Measurements from ENCODE around the gene MIB2. TPM values are rescaled to one million over a fixed set of nuclear protein-coding genes. Genes with fewer than 3 reads are reported as not detected.
"Not testable (repeated sequence)": the region's sequence is repeated elsewhere in the genome, so short reads cannot be mapped to it uniquely, and the experiment has no call there.

The MIB2 gene
- total RNA-seq = 56.8 and 81.2 TPM in 2 replicates

DNA sequence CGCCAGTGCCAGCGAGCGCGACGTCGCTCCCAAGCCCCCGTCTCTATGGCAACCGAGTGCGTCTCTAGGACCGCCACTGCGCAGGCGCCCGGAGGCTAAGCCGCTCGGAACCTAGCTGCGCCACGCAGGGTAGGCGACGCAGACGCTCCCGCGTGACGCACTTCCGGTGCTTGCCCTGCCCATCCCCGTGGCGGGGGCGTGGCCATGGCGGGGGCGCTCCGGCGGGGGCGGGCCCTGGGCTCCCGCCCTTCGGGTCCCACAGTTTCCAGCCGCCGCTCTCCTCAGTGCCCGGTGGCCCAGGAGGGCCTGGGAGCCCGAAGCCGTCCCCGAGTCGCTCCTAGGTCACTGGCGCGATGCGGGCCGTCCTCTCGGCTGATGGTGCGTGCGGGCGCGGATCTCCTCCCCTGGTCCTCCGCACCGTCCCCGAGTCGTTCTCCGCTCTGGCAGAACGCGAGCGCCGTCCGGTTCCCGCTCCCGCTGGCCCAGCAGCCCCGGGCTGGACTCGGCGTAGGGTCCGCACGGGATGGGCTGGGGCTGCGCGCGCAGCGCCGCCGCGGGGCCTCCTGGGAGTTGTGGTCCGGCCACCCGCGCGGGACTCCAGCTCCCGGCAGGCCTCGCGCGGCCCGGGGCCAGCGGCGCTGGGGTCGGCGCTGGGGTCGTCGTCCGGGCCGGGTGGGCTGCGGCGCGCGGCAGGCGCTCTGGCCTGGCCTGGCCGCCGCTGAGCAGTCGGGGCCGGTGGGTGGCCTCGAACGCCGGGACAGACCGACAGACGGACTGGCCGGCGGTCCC is at the start of gene MIB2:
TSS of gene MIB2 (plus strand) at position 245 of the 789 bp plus-strand sequence. CDS start 7,953 bp downstream, outside the sequence.
- DNase-seq (ENCODE audit: extremely low read depth, low read depth, low spot score) = peak; percentile 58

DNA sequence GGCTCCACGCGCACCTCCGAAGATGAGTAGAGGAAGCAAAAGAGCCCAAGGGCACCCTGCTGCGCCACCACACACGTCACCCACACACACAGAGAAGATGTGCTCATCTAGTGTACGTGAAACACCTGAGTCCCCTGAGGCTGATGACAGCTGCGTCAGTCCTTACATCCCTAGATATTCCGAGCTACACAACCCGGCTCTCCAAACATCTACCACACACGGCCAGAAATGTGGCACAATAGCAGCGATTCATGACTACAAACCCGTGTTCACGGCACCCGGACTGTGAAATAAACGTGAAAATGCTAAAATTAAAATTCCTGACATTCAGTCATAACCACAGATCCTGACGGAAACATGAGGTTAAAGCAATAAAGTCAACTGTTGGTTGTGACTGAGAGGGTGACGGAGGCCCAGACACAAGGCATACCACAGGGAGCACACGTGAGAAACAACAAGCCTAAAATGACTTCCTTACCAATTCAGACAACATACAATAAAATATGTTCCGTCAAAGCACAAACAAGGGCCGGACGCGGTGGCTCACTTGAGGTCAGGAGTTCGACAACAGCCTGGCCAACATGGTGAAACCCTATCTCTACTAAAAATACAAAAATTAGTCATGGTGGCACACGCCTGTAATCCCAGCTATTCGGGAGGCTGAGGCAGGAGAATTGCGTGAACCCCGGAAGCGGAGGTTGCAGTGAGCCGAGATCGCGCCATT is 48.0 kb upstream of the MIB2 start:
- no peak for DNase-seq (ENCODE audit: extremely low read depth, low read depth, low spot score)

GRCh38 chr1:1567891-1568291 is 47.4 kb upstream of the MIB2 start:
- DNase-seq (ENCODE audit: extremely low read depth, low read depth, low spot score) = no peak

DNA sequence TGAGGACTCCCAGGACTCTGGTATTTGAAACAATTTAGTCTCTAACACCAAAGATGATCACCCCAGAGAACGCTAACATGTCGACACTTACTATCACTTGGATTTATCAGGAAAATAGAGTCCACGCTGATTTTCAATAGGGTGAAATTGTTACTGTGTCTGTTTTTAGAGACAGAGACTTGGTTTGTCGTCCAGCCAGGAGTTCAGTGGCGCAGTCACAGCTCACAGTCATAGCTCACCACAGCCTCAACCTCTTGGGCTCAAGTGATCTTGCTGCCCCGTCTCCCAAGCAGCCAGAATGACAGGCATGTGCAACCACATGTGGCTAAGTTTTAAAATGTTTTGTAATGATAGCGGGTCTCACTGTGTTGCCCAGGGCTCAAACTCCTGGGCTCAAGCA is 46.0 kb upstream of the MIB2 start:
- DNase-seq (ENCODE audit: extremely low read depth, low read depth, low spot score) = no peak

DNA sequence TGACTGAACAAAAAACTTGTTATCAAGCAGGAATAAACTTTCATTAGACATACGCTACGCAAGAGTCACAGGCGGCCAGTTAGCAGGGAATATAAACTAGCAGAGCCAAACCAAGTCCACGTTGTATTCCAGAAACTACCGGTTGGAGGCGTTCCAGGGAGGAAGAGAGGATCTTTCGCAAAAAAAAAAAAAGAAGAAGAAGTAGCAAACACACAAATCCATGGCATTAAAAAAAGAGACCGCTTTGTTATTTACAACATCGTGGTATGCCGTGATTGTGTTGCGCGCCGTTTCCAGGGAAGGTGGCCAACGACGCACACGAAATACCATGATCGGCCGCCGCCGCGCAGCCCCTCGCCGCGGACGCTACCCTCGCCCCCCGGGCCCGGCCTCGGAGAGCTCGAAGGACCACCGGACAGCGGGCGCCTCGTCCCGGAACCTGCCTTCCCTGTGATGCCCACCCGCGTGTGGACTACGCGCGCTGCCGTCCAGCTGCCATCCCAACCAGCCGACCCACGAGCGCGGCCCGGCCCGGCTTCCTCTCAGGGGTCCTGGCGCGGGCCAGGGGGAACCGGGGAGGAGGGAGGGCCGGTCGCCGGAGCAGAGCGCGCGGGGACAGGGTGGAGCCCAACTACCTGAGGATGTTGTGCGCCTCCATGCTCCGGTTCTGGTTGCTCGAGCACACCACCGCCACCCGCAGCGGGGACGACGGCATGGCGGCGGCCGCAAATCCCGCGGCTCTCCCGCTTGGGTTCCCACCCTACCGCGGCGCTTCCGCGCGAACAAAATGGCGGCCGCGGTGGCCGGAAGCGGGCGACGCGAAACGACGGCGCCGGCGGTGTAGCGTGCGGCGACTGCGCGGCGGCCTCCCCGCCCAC is 41.2 kb upstream of the MIB2 start:
- DNase-seq (ENCODE audit: extremely low read depth, low read depth, low spot score) = no peak

GRCh38 chr1:1574721-1575537 is 40.4 kb upstream of the MIB2 start, which contains the start of gene SSU72:
SSU72 (minus strand) TSS chr1:1574863; CDS start chr1:1574557, 306 bp downstream.
- DNase-seq (ENCODE audit: extremely low read depth, low read depth, low spot score) = no peak

DNA sequence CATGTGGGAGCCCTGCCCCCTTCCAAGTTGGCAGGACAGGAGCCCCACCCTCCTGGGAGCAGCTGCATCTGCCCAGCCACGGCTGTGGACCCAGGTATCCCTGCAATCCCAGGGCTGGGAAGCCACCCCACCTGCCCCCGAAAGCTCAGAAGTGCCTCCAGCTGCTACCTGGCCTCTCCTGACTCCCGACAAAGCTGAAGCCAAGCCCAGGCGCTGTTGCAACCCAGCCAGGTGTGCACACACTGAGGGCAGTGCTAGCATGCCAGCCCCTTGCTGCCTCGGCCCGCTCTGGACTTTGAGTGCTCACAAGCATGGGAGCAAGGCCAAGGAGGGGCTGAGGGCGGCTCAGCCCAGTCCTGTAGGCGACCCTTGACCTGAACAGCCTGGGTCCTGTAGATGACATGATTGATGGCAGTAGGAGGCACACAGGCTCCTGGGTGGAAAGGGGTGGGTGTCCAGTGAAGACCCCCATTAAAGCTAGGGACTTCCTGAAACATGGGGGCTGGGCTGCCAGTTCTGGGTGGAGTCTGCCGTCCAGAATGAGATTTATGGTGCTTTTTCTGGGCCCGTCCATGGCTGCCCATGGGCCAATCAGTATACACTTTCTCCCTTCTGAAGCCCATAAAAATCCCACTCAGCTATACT is 37.8 kb upstream of the MIB2 start:
- DNase-seq (ENCODE audit: extremely low read depth, low read depth, low spot score) = no peak

GRCh38 chr1:1578371-1578940 is 36.8 kb upstream of the MIB2 start:
- DNase-seq (ENCODE audit: extremely low read depth, low read depth, low spot score) = no peak

GRCh38 chr1:1582585-1583346 is 32.5 kb upstream of the MIB2 start:
- DNase-seq (ENCODE audit: extremely low read depth, low read depth, low spot score) = no peak

- DNase-seq (ENCODE audit: extremely low read depth, low read depth, low spot score) = no peak
These were observed 31.8 kb upstream of the MIB2 start for GRCh38 chr1:1583347-1584010.

DNA sequence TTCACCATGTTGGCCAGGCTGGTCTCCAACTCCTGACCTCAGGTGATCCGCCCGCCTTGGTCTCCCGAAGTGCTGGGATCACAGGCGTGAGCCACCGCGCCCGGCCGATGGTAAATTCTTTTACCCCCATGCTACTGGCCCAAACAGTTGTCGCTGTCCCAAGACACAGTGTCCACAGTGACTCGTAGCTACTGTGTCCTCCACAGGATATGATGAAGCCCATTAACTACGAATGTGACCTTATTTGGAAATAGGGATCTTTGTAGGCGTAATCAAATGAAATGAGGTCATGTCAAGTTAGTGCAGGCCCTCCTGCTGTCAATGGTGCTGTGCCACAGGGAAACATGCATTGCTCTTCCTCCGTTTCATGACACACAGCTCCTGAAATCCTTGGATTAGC is 23.8 kb upstream of the MIB2 start:
- DNase-seq (ENCODE audit: extremely low read depth, low read depth, low spot score) = no peak

DNA sequence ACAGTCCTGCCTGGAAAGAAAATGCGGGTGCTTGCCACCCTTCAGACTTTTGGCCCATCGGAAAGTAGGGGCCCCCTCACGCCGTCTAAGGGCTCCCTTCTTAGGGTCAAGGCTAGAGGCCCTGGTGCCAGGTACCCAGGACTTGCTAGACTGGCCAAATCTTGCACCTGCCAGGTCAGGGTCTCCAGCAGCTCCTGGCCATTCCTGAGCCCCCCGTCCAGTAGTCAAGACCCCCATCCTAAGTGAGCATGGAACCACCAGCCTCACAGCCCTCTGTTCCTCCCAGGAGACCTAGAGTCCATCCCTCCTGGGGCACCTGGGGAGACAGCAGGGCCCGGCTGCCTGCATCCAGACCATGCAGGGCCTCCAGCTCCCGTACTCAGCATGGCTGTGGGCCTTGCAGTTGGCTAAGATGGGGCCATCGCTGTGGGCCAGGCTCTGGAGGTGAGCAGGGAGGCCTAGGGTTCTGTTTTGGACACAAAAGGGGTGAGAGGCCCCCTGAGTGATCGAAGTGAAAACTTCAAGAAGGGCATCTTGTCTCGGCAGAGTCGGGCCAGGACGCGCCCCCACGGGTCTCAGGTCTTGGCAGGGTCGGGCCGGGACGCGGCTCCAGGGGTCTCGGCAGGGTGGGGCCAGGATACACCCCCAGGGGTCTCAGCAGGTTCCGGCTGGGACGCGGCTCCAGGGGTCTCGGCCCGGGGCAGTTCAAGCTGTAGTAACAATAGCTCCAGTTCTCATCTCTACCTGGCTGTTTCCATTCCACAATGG is 21.3 kb upstream of the MIB2 start:
- DNase-seq (ENCODE audit: extremely low read depth, low read depth, low spot score) = no peak

- no peak for DNase-seq (ENCODE audit: extremely low read depth, low read depth, low spot score)
These were observed 20.6 kb upstream of the MIB2 start for GRCh38 chr1:1594602-1595260.

GRCh38 chr1:1595341-1595740 is 20.0 kb upstream of the MIB2 start:
- not testable (repeated sequence) for DNase-seq (ENCODE audit: extremely low read depth, low read depth, low spot score)

GRCh38 chr1:1596493-1597274 is 18.6 kb upstream of the MIB2 start:
- DNase-seq (ENCODE audit: extremely low read depth, low read depth, low spot score) = no peak

All from glomerular endothelial cell (primary cell).